WTC11 (cell line): ENCODE measurements around the gene YAF2. TPM values are rescaled to one million over a fixed set of nuclear protein-coding genes. Genes with fewer than 3 reads are reported as not detected.

Experiments
- ETV6 ChIP-seq: sonication (generic); formaldehyde crosslinking; IDR thresholded peaks from 2 replicates; pipeline ENCODE4 v1.8.1; 2022; ENCODE audit warnings: mild to moderate bottlenecking, missing genetic modification reagents
- FOXP1 ChIP-seq: sonication (generic); formaldehyde crosslinking; IDR thresholded peaks from 2 replicates; pipeline ENCODE4 v1.8.0; 2022; ENCODE audit warnings: missing genetic modification reagents, mild to moderate bottlenecking, moderate library complexity, borderline replicate concordance
- GABPB1 ChIP-seq: sonication (generic); formaldehyde crosslinking; IDR thresholded peaks from 2 replicates; pipeline ENCODE4 v1.8.1; 2023; ENCODE audit warnings: mild to moderate bottlenecking, missing genetic modification reagents
- JAZF1 ChIP-seq: fragments of 250-450 bp; sonication (Bioruptor Pico); IDR thresholded peaks from 2 replicates; pipeline ENCODE4 v1.9.0; 2021; ENCODE audit warnings: moderate library complexity, mild to moderate bottlenecking, inconsistent platforms
- JUN ChIP-seq: sonication (generic); formaldehyde crosslinking; IDR thresholded peaks from 2 replicates; pipeline ENCODE4 v1.8.0; 2023; ENCODE audit warnings: mild to moderate bottlenecking, missing genetic modification reagents
- KAT7 ChIP-seq: sonication (generic); formaldehyde crosslinking; IDR thresholded peaks from 2 replicates; pipeline ENCODE4 v1.8.1; 2023; ENCODE audit warnings: missing genetic modification reagents, mild to moderate bottlenecking, borderline replicate concordance
- NFATC4 ChIP-seq: fragments of 250-450 bp; sonication (Bioruptor Pico); IDR thresholded peaks from 2 replicates; pipeline ENCODE4 v1.9.0; 2021; ENCODE audit warnings: mild to moderate bottlenecking
- NFE2L1 ChIP-seq: sonication (generic); formaldehyde crosslinking; IDR thresholded peaks from 2 replicates; pipeline ENCODE4 v1.8.1; 2023; ENCODE audit warnings: missing genetic modification reagents
- NFYB ChIP-seq: sonication (generic); formaldehyde crosslinking; conservative IDR thresholded peaks from 2 replicates; pipeline ENCODE4 v1.8.0; 2022; ENCODE audit warnings: low read depth, missing genetic modification reagents
- NR1H2 ChIP-seq: sonication (generic); formaldehyde crosslinking; IDR thresholded peaks from 2 replicates; pipeline ENCODE4 v1.9.0; 2021; ENCODE audit warnings: mild to moderate bottlenecking, moderate library complexity, missing genetic modification reagents
- OVOL2 ChIP-seq: fragments of 250-450 bp; sonication (Bioruptor Pico); IDR thresholded peaks from 2 replicates; pipeline ENCODE4 v1.9.0; 2021; ENCODE audit warnings: mild to moderate bottlenecking, borderline replicate concordance
- RELA ChIP-seq: sonication (generic); formaldehyde crosslinking; IDR thresholded peaks from 2 replicates; pipeline ENCODE4 v1.8.1; 2022; ENCODE audit warnings: missing genetic modification reagents, mild to moderate bottlenecking, borderline replicate concordance
- SMAD3 ChIP-seq: sonication (generic); formaldehyde crosslinking; IDR thresholded peaks from 2 replicates; pipeline ENCODE4 v1.8.0; 2022; ENCODE audit warnings: missing genetic modification reagents, mild to moderate bottlenecking, borderline replicate concordance
- TCF7 ChIP-seq: sonication (generic); formaldehyde crosslinking; IDR thresholded peaks from 2 replicates; pipeline ENCODE4 v1.8.0; 2022; ENCODE audit warnings: mild to moderate bottlenecking, low read depth, missing genetic modification reagents, moderate library complexity
- ZNF232 ChIP-seq: sonication (generic); formaldehyde crosslinking; IDR thresholded peaks from 2 replicates; pipeline ENCODE4 v1.8.0; 2022; ENCODE audit warnings: mild to moderate bottlenecking, missing genetic modification reagents
- total RNA-seq: library from RNA; stranded (reverse); gene quantifications from 3 replicates; pipeline ENCODE4 v1.2.3, GENCODE V29; 2021
- TF ChIP-seq, protein P1 (sequence below): fragments of 200-600 bp; IDR thresholded peaks from 2 replicates; pipeline ENCODE4 v1.8.0; 2022; ENCODE audit warnings: antibody characterized with exemption
- TF ChIP-seq, protein P2 (sequence below): sonication (generic); formaldehyde crosslinking; IDR thresholded peaks from 2 replicates; pipeline ENCODE4 v1.8.0; 2022; ENCODE audit warnings: mild to moderate bottlenecking, missing genetic modification reagents
- TF ChIP-seq, protein P3 (sequence below): sonication (generic); formaldehyde crosslinking; IDR thresholded peaks from 2 replicates; pipeline ENCODE4 v1.8.1; 2023; ENCODE audit warnings: mild to moderate bottlenecking, missing genetic modification reagents
- TF ChIP-seq, protein P4 (sequence below): sonication (generic); formaldehyde crosslinking; IDR thresholded peaks from 2 replicates; pipeline ENCODE4 v1.8.0; 2022; ENCODE audit warnings: missing genetic modification reagents
- TF ChIP-seq, protein P5 (sequence below): sonication (generic); formaldehyde crosslinking; IDR thresholded peaks from 2 replicates; pipeline ENCODE4 v1.8.0; 2022; ENCODE audit warnings: mild to moderate bottlenecking, missing genetic modification reagents
- TF ChIP-seq, protein P6 (sequence below): sonication (generic); formaldehyde crosslinking; IDR thresholded peaks from 2 replicates; pipeline ENCODE4 v1.8.1; 2022; ENCODE audit warnings: low read depth, missing genetic modification reagents, borderline replicate concordance
- TF ChIP-seq, protein P7 (sequence below): sonication (generic); formaldehyde crosslinking; IDR thresholded peaks from 2 replicates; pipeline ENCODE4 v1.8.0; 2022; ENCODE audit warnings: mild to moderate bottlenecking, missing genetic modification reagents

Gene YAF2
- total RNA-seq, 1 experiment from 2014 or later = 3.3 TPM

DNA sequence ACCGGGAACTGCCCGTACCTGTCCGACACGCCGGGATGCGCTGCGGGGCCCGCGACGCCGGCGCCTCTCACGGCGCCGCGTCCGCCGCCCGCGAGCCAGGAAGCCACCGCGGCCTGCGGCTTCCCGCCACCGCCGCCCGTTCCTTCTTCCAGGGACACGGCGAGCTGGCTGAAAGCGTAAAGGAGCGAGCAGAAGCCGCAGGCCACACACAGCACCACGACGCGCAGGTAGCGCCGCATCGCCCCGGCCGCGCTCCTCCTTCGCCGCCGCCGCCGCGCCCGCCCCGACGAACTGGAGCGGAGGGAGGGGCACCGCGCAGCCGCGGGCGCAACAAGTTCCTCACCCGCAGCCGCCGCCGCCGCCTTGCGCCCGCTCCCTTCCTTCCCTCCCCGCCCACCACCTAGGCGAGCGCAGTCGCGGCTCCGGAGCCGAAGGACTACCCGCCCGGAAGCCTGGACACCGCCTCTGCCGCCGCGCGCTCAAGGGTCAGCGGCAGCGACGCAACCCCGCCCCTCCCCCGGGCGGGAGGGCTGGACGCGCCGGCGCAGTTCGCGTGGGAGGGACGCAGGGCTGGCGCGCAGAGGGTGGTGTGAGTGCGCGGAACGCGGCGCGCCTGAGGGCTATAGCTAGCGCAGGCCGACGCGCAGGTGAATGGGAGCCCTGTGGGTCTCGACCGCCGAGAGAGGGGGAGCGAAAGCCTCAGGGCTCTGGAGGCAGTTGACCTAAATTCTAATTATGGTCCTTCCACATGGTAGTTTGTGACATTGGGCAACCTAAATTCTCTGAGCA lies 93.4 kb downstream of the YAF2 start, which contains the start of gene GXYLT1 (continued):
- TF ChIP-seq, protein P1, sequence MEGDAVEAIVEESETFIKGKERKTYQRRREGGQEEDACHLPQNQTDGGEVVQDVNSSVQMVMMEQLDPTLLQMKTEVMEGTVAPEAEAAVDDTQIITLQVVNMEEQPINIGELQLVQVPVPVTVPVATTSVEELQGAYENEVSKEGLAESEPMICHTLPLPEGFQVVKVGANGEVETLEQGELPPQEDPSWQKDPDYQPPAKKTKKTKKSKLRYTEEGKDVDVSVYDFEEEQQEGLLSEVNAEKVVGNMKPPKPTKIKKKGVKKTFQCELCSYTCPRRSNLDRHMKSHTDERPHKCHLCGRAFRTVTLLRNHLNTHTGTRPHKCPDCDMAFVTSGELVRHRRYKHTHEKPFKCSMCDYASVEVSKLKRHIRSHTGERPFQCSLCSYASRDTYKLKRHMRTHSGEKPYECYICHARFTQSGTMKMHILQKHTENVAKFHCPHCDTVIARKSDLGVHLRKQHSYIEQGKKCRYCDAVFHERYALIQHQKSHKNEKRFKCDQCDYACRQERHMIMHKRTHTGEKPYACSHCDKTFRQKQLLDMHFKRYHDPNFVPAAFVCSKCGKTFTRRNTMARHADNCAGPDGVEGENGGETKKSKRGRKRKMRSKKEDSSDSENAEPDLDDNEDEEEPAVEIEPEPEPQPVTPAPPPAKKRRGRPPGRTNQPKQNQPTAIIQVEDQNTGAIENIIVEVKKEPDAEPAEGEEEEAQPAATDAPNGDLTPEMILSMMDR = no peak
- TF ChIP-seq, protein P2, sequence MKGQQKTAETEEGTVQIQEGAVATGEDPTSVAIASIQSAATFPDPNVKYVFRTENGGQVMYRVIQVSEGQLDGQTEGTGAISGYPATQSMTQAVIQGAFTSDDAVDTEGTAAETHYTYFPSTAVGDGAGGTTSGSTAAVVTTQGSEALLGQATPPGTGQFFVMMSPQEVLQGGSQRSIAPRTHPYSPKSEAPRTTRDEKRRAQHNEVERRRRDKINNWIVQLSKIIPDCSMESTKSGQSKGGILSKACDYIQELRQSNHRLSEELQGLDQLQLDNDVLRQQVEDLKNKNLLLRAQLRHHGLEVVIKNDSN (CRISPR knock-in tag) = no peak; the same call in 1 of the 2 replicates
- TF ChIP-seq FOXP1 (CRISPR knock-in tag) = peak; percentile 93; the same call in 1 of the 2 replicates
- TF ChIP-seq OVOL2 (CRISPR knock-in tag) = no peak
- TF ChIP-seq SMAD3 (CRISPR knock-in tag) = peak; percentile 15; the same call in 1 of the 2 replicates
- no peak for TF ChIP-seq NFATC4 (CRISPR knock-in tag)
- TF ChIP-seq KAT7 (CRISPR knock-in tag) = peak; percentile 94; the same call in 1 of the 2 replicates
- TF ChIP-seq, protein P3, sequence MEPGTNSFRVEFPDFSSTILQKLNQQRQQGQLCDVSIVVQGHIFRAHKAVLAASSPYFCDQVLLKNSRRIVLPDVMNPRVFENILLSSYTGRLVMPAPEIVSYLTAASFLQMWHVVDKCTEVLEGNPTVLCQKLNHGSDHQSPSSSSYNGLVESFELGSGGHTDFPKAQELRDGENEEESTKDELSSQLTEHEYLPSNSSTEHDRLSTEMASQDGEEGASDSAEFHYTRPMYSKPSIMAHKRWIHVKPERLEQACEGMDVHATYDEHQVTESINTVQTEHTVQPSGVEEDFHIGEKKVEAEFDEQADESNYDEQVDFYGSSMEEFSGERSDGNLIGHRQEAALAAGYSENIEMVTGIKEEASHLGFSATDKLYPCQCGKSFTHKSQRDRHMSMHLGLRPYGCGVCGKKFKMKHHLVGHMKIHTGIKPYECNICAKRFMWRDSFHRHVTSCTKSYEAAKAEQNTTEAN (CRISPR knock-in tag) = peak; percentile 71; the same call in 1 of the 2 replicates
- 0 out of 2 replicates have a peak, but pooled peaks have one; percentile 64 for TF ChIP-seq ZNF232
- peak; percentile 54; the same call in 1 of the 2 replicates for TF ChIP-seq NFE2L1
- TF ChIP-seq ETV6 (CRISPR knock-in tag) = peak; percentile 83; the same call in 1 of the 2 replicates
- TF ChIP-seq, protein P4, sequence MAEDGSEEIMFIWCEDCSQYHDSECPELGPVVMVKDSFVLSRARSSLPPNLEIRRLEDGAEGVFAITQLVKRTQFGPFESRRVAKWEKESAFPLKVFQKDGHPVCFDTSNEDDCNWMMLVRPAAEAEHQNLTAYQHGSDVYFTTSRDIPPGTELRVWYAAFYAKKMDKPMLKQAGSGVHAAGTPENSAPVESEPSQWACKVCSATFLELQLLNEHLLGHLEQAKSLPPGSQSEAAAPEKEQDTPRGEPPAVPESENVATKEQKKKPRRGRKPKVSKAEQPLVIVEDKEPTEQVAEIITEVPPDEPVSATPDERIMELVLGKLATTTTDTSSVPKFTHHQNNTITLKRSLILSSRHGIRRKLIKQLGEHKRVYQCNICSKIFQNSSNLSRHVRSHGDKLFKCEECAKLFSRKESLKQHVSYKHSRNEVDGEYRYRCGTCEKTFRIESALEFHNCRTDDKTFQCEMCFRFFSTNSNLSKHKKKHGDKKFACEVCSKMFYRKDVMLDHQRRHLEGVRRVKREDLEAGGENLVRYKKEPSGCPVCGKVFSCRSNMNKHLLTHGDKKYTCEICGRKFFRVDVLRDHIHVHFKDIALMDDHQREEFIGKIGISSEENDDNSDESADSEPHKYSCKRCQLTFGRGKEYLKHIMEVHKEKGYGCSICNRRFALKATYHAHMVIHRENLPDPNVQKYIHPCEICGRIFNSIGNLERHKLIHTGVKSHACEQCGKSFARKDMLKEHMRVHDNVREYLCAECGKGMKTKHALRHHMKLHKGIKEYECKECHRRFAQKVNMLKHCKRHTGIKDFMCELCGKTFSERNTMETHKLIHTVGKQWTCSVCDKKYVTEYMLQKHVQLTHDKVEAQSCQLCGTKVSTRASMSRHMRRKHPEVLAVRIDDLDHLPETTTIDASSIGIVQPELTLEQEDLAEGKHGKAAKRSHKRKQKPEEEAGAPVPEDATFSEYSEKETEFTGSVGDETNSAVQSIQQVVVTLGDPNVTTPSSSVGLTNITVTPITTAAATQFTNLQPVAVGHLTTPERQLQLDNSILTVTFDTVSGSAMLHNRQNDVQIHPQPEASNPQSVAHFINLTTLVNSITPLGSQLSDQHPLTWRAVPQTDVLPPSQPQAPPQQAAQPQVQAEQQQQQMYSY = no peak
- TF ChIP-seq, protein P5, sequence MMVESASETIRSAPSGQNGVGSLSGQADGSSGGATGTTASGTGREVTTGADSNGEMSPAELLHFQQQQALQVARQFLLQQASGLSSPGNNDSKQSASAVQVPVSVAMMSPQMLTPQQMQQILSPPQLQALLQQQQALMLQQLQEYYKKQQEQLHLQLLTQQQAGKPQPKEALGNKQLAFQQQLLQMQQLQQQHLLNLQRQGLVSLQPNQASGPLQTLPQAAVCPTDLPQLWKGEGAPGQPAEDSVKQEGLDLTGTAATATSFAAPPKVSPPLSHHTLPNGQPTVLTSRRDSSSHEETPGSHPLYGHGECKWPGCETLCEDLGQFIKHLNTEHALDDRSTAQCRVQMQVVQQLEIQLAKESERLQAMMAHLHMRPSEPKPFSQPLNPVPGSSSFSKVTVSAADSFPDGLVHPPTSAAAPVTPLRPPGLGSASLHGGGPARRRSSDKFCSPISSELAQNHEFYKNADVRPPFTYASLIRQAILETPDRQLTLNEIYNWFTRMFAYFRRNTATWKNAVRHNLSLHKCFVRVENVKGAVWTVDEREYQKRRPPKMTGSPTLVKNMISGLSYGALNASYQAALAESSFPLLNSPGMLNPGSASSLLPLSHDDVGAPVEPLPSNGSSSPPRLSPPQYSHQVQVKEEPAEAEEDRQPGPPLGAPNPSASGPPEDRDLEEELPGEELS (CRISPR knock-in tag) = peak; percentile 91
- TF ChIP-seq, protein P6, sequence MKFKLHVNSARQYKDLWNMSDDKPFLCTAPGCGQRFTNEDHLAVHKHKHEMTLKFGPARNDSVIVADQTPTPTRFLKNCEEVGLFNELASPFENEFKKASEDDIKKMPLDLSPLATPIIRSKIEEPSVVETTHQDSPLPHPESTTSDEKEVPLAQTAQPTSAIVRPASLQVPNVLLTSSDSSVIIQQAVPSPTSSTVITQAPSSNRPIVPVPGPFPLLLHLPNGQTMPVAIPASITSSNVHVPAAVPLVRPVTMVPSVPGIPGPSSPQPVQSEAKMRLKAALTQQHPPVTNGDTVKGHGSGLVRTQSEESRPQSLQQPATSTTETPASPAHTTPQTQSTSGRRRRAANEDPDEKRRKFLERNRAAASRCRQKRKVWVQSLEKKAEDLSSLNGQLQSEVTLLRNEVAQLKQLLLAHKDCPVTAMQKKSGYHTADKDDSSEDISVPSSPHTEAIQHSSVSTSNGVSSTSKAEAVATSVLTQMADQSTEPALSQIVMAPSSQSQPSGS (CRISPR knock-in tag) = no peak
- TF ChIP-seq NFYB (CRISPR knock-in tag) = no peak; the same call in 1 of the 2 replicates
- no peak; the same call in 1 of the 2 replicates for TF ChIP-seq RELA (CRISPR knock-in tag)
- no peak for TF ChIP-seq JUN (CRISPR knock-in tag)
- no peak for TF ChIP-seq NR1H2 (CRISPR knock-in tag)
- TF ChIP-seq, protein P7, sequence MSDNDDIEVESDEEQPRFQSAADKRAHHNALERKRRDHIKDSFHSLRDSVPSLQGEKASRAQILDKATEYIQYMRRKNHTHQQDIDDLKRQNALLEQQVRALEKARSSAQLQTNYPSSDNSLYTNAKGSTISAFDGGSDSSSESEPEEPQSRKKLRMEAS (CRISPR knock-in tag) = peak; percentile 92
- no peak for TF ChIP-seq JAZF1
- TF ChIP-seq TCF7 (CRISPR knock-in tag) = no peak
- peak; percentile 36 for TF ChIP-seq GABPB1 (CRISPR knock-in tag)
